T-helper 2 cell treated with Interferon-gamma antibody and Interleukin-4, amounts not matched to agents 100 ng/mL and 5 ng/mL, for 36 hours (primary cell): ENCODE measurements around the gene PEG3. TPM values are rescaled to one million over a fixed set of nuclear protein-coding genes. Genes with fewer than 3 reads are reported as not detected.

Experiments
- intact Hi-C: fragments of 100-400 bp; cut with micrococcal nuclease; formaldehyde crosslinking; loops from one replicate; pipeline ENCODE4 v1.15.1; 2023
- total RNA-seq: library from RNA; stranded (reverse); gene quantifications from 2 replicates; pipeline ENCODE4 v1.2.3, GENCODE V29; 2022

PEG3 gene
- total RNA-seq, 1 donor from 2014 or later, result not detected

GRCh38 chr19:56839652-56840450, 675 bp downstream of the PEG3 start:
- intact Hi-C loops, result no loop called here

GRCh38 chr19:56838909-56839651, 1.4 kb downstream of the PEG3 start:
- intact Hi-C loops, result no loop called here

DNA sequence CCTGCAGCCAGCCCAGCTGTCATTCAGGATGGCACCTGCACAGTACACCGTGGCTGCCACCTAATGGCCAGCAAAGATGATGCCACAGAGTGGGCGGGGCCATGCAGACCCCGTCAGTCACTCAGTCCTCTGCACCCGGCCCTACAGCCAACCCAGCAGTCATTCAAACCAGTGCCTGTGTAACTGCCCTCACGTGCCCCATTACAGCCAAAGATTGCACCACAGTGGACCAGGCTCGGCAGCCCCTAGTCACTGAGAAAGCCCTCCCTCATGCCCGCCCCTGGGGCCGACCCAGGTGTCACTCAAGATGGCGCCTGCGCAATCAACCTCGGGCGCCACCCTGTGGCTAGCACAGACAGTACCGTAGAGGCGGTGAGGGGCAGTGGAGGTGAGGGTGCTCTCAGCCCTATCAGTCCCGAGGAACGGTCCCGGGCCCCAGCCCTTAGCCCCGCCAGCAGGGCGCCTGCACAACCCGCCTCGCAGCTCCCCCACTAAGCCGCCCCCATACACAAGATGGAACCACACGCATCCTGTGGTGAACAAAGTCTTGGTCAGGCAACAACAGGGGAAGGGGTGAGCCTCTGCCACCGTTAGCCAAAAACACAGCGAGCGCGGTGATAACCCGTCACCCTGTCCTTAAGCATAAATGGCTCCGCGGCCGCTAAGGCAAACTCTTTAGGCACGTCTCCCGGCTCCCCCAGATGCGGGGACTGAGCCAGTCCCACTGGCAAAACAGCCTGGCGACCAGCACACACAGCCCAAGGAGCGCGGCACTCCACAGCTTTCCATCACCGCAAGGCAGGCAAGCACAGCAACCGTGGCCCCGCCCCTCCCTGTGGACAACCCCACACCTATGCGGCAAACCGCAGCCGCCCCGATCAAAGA, 2.3 kb downstream of the PEG3 start:
- intact Hi-C loops, result no loop called here

GRCh38 chr19:56837492-56838023, 3.0 kb downstream of the PEG3 start:
- intact Hi-C loops, result no loop called here

DNA sequence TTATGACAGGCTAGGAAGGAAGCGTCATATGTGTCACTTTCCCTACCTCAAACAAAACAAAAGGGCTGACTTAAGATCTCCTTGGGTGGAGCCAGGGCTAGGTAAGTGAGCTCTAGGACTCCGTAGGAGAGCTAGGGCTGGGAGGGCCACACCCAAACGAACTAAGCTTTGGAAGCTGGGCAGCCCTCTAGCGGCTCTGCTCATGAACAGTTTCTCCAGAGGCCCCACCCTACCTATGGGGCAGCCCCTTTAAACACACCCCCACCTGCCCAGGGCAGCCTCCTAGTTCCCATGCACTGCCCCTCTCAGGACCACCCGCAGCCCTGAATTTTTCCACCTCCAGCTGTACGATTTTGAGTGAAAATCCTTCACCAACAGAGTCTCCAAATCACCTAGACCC, 3.5 kb downstream of the PEG3 start:
- intact Hi-C loops, result no loop called here

GRCh38 chr19:56836059-56836458, 4.5 kb downstream of the PEG3 start:
- intact Hi-C loops, result no loop called here

DNA sequence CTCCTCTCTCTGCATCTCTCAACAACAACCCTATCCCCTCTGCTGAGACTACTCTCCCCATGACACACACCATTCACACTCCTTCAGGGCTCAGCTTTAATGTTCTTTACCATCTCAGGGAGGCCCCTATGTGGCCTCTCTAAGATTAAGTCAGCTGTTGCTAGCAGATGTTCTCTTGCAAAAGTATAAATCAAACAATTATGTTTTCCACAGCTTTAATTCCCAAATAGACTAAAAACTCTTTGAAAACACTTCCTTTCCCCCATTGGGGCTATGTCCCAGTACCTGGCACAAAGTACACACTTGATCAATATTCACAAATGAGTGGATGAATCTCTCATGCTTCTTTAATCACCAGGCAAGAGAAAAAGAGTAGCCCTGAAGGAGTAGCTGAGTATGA, 5.1 kb downstream of the PEG3 start:
- intact Hi-C loops, result no loop called here

DNA sequence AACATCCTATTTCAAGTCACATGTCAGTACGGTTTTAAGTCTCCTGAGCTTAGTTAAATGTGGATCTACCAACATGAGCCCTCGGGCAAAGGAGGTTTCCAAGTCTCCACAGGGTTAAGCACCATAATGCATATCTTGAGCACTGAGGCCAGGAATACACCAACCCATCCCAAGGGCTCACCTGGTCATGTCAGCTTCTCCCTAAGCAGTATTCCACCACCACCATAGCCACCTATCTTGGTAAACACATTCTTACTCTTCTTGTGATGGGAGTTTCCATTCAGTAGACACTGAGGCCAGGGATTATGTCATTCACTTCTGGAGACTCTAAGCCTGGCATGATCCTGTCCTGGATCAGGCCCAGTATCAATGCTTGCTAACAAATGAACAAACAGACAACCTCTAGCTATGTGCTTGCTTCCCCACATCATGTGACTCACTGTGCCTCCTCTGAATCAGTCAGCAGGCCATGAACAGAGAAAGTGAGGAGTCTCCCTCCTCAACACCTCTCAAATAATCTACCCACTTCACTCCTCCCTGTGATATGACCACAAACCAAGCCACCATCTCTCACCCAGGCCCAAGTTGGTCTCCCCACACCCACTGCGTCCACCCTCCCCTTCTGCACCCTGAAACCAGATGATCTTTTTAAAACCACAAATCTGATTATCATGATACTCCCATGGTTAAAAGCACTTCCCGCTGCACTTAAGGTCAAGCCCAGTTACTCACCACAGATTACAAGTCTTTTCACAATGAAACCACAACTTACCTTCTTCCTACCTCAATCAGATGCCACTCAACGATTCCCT, 5.8 kb downstream of the PEG3 start:
- intact Hi-C loops, result no loop called here

DNA sequence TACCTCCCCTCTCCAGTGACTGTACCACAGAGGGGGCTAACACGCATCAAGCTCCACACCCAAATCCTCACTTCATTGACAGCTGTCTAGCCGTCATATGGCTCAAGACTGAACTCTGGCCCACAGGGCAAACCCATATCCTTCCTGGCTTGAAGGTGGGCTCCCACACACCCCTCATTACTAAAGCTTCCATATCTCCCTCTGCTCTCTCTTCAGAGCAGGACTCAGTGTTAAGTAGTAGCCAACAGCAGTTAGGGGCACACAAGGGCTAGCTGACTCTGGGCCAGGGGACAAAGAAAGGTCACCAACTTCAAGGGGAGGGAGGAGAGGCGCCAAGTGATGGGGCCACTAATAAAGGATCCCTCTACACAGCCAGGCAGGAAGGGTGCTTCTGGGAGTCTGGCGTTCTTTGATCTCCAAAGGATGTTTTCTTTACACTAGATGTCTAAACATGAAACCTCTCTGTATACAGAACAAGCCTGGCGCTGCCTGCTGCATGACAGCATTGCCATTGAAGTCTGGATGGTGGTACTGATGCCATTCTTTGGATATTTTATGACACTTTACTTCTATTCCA, 8.1 kb downstream of the PEG3 start:
- intact Hi-C loops, result no loop called here

DNA sequence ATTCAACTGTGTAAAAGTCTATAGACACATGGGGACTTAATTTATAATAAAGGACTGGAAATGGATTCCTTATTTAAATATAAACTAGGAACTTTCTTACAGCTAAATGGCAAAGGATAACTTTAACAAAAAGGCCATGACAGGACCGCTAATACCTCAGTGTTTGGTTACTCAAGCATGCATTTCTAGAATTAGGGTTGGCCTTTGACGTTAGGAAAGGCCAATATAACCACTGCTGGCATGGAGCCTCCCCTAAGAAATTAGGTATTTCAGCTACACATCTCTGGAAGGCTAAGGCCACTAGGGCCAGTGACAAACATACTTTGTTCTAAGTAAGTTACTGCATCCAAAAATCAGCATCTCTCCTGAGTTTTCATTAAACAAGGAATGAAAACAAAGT, 9.3 kb downstream of the PEG3 start:
- intact Hi-C loops, result no loop called here

DNA sequence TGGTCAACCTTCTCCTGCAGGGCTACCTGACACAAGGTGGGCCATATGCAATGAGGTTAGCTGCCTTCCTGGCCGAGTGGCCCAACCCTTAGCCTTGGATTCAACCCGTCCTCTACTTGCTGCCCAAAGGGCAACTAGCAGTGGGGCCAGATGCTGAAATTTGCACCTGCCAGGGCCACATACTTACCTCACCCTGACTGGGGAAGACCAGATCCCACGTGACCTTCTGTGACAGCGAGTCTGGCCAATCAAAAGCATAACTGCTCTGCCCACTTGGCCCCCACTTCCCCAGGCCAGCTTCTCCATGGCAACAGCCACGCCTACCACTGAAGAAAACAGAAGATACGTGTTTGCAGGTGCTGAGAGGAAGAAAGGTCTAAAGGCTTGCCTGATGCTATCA, 10.9 kb downstream of the PEG3 start:
- intact Hi-C loops, result no loop called here

DNA sequence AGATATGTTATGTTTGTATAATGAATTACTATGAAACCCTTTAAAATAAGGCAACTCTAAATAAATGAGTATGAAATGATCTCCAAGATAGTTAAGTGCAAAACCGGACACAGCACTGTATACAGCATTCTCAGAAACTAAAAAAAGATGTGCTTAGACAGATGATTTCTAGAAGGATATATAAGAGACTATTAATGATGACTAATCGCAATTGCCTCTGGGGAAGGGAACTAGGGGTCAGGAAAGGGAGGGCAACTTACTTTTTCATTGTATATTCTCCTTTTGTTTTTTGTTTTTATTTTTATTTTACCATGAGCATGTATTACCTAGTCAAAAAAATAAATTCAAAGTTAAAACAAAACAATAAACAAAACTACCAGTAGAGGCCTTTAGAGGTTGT, 12.8 kb downstream of the PEG3 start:
- intact Hi-C loops, result no loop called here

DNA sequence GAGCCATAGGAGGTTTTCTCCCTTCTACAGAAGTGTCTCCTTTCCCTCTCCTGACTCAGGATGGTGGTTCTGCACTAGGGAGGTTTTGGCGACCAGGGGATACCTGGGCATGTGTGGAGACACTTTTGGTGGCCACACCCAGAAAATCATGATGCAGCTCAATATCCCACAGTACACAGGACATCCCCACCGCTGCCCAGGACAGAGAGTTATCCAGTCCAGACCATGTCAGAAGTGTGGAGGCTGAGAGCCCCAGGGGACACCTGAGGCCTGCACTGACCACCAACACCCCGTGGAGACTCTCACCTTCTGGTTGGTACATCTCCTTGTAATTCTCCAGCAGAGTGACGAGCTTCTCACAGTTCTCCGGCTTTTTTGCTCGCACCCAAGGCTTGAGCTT, 16.6 kb downstream of the PEG3 start:
- intact Hi-C loops, result no loop called here

- intact Hi-C loops, result no loop called here
Observed at GRCh38 chr19:56823417-56823816, 17.1 kb downstream of the PEG3 start.

DNA sequence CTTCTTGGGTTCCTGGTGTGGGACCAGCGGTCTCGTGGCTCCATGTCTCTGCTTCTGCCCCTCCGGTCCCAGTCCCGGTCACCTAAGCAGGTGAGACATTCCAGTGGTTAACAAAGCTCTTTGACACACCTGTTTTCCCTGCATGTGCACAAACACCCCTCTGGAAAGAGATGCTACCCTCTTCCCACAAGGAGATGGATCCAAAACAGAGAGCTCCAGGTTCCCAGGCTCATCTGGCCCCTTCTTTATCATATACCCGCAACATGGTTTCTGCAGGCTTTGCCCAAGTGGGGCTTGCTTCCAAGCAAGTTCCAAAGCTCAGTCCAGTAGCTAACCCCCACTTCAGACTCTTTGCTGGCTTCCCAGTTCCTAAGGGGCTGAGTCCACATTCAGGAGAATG, 17.8 kb downstream of the PEG3 start:
- intact Hi-C loops, result no loop called here

- intact Hi-C loops, result no loop called here
Observed at GRCh38 chr19:56821675-56822074, 18.9 kb downstream of the PEG3 start.

GRCh38 chr19:56821209-56821608, 19.3 kb downstream of the PEG3 start:
- intact Hi-C loops, result no loop called here

- intact Hi-C loops, result no loop called here
Observed at GRCh38 chr19:56819166-56819565, 21.4 kb downstream of the PEG3 start.

GRCh38 chr19:56814656-56815055, 25.9 kb downstream of the PEG3 start:
- intact Hi-C loops, result no loop called here

DNA sequence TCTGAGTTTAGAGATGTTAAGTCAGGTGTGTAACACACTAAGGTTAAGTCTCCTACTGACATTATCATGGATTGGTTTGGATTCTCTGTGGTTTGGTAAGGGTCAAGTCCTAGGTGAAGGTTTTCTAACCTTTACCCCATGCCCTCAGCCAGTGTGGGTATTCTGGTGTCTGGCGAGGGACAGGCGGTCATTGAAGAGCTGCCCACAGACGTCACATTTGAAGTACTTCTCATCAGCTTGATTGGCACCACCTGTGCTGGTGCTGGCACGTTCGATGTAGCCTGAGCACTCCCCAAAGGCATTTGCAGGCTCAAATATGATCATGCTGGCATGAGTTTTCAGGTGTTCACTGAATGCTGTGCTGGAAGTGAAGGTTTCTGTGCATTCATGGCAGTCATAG, 27.0 kb downstream of the PEG3 start:
- intact Hi-C loops, result no loop called here
